IPS-11a (cell line): ENCODE results near the gene CMTM6.
"Not testable (repeated sequence)": the region's sequence is repeated elsewhere in the genome, so short reads cannot be mapped to it uniquely, and the experiment has no call there.

ENCODE experiments used
- H3K4me3 ChIP-seq: one replicate; pipeline ENCODE4 v1.5.1; 2013; ENCODE audit warnings: low read depth, low read length, control low read depth

The CMTM6 gene

GRCh38 chr3:32448686-32449474 is 53.8 kb downstream of the CMTM6 start:
- no peak overlapping the region for H3K4me3 ChIP-seq

DNA sequence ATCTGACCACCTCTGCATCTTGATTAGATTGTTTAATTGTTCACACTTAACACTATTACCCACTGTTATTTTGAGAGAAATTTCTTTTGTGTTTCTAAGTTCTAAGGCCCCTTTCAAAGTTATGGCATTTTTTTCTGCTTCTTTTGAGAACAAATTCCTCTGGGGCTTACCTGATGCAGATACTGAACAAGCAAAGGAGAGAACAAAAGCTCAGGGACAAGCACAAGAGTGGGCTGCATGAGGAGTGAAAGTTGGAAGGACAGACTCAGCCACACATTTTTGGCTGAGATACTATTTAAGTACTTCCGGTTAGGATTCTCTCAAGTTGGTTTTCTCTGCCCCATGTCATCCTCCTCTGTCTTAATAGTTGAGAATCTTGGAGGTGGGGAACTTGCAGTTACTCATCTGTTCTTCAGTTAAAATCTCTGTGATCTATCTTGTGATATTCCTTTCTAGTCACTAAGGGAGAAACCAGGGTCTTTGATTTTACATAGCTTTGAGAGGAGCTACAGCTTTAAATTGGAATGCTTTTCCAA is 54.7 kb downstream of the CMTM6 start:
- H3K4me3 ChIP-seq = no peak overlapping the region

DNA sequence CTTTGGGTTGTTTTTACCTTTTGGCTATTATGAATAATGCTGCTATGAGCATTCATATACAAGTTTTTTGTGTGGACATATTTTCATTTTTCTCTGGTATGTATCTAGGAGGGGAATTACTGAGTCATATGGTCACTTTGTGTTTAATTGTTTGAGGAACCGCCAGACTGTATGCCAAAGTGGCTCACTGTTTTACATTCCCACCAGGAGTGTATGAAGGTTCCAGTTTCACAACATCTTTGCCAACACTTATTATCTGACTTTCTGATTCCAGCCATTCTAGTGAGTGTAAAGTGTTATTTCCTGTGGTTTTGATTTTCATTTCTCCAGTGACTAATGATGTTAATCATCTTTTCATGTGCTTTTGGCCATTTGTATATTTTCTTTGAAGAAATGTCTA is 59.2 kb downstream of the CMTM6 start:
- H3K4me3 ChIP-seq = no peak overlapping the region

DNA sequence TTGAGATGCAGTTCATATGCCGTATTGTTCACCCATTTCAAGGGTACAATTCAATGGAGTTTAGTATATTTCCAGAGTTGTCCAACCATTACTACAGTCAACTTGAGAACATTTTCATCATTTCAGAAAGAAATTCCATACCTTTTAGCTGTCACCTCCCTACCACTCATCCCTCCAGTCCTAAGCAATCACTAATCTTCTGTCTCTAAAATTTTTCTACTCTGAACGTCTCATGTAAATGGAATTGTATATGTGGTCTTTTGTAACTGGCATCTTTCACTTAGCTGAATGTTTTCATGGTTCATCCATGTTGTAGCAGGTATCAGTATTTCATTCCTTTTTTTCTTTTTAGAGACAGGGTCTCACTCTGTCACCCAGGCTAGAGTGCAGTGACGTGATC is 59.9 kb downstream of the CMTM6 start:
- no peak overlapping the region for H3K4me3 ChIP-seq

DNA sequence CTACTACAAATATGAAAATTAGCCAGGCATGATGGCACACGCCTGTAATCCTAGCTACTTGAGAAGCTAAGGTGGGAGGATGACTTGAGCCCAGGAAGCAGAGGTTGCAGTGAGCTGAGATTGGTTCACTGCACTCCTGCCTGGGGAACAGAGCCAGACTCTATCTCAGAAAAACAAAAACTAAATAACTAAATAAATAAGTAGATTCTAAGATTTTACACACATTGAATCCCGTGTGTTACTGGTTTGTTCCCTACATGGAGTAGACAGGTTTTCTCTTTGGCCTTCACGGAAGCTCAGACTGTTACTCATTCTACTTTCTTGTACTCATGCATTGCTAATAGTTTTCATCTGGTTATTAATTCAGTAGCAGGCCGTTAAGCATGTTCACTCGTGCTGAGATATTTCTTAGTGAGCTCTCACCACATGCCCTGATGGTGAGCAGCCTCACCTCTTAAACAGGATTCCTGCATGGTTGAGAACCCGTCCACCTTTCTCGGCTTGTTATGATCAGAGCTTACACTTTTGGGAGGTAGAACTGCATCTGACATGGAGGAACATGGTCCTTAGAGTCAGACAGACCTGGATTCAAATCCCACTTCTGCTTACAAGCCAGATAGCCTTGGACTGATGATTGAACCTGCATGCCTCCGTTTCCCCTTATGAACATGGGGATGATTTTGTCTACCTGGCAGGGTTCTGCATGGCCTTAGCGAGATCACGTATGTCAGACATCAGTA is 61.9 kb downstream of the CMTM6 start:
- no peak overlapping the region for H3K4me3 ChIP-seq

DNA sequence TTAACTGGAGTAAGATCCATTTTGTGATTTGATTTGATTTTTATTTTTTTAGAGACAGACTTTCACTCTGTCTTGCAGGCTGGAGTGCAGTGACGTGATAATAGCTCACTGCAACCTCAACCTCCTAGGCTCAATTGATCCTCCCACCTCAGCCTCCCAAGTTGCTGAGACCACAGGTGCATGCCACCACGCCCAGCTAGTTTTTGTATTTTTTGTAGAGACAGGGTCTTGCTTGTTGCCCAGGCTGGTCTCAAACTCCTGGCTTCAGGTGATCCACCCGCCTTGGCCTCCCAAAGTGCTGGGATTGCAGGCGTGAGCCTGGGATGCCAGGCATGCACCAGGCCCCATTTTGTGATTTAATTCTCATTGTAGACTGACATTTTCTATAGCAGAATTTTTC is 63.2 kb downstream of the CMTM6 start:
- not testable (repeated sequence) for H3K4me3 ChIP-seq

GRCh38 chr3:32438596-32439344 is 63.9 kb downstream of the CMTM6 start:
- H3K4me3 ChIP-seq = no peak overlapping the region

GRCh38 chr3:32437896-32438295 is 64.8 kb downstream of the CMTM6 start:
- H3K4me3 ChIP-seq = no peak overlapping the region

DNA sequence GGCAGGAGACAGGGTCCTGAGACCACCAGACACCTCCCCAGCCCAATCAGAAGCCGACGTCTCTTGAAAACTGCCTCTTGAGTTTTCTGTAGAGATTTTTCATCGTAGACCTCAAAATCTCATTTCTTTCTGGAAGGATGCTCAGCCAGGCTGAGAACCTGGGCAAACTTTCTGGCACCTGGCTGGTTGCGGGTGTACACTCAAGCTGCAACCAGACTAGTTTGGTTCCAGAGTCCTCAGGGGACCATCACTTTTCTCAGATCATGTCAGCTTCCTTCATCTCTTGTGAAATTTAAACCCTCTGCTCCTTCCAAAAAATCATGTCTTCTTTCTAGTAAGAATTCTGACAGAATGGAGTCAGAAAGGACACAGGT is 65.8 kb downstream of the CMTM6 start:
- H3K4me3 ChIP-seq = no peak overlapping the region

DNA sequence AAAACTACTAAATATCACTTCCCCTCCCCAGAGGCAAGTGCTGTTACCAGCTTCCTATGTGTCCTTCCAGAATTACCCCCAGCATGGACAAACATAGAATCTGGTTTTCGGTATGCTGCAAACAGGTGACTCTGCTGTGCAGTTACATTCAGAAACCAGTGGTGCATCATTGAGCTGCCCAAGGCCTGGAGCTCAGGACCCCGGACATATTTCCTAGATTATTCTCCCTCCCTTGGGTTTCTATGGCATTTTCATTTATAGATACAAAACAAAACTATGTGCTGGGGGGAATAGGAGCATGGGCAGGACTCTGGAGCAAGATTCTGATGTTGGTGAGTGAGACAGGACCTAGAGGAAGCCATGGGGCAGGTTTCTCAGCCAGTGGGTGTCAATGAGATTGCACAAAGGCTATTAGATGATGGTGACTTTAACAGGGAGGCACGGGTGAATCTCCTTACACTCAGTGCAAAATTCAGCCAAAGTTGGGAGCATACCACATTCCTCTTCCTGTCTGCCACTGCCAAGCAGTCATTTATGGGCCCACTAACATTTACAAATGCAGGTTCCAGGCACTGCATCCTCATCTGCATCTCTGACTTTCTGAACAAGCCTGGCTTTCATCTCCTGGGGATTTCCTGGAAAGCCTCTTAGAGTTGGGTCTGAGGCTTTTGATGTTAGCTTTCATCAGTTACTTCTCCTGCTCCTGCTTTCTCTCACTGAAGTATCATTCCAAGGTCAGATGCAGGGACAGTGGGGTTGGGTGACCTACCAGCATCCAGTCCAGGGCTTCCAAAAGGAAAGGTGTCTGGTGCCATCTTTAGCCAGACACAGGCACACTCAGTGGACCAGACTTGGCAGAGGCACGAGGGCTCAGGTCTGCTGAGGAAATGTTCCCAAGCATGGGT is 66.5 kb downstream of the CMTM6 start:
- no peak overlapping the region for H3K4me3 ChIP-seq

DNA sequence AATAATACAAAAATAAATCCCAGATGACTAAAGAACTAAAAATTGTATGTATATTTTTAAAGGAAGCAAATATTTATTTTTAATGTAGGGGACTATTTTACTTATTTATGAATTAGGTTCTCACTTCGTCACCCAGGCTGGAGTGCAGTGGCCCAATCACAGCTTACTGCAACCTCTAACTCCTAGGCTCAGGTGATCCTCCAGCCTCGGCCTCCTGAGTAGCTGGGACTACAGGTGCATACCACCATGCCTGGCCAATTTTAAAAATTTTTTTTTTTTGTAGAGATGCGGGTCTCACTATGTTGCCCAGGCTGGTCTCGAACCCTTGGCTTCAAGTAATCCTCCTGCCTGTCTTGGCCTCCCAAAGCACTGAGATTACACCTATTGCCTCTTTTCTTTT is 68.4 kb downstream of the CMTM6 start:
- H3K4me3 ChIP-seq = no peak overlapping the region

DNA sequence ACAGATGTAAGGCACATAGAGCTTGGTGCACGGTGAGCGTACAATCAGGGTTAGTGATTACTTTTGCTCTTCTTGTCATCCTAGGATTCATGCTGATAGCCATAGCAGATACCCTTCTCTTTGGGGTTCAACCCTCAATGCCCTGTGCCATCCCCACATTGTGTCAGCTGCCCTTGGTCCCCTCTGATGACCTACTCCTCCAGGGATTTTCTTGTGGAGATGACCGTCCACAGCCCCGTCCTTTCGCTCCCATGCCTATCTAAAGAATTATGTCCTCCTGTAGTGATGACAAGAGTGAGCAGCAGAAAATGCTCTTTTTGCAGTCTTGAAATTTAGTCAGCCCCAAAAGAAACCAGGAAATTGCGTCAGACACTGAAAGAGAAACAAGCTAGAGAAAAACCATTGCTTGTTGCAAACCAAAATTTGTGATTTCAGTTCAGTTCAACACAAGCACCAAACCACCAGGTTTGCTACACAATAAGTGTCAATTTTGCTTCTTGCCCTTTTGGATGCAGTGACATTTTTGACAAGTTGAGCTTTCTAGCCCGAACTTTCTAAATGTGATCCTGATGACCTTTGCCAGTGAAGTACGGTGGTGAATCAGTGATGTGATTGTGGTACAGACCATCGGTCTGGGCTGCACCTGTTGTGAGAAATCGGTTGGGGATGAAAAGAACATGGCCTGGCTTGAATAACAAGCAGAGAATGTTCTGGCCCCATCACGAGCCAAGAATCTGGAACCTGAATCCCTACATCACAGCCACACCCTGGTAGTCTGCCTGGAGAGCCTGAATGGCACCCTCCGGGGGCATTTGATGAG is 69.7 kb downstream of the CMTM6 start:
- no peak overlapping the region for H3K4me3 ChIP-seq

DNA sequence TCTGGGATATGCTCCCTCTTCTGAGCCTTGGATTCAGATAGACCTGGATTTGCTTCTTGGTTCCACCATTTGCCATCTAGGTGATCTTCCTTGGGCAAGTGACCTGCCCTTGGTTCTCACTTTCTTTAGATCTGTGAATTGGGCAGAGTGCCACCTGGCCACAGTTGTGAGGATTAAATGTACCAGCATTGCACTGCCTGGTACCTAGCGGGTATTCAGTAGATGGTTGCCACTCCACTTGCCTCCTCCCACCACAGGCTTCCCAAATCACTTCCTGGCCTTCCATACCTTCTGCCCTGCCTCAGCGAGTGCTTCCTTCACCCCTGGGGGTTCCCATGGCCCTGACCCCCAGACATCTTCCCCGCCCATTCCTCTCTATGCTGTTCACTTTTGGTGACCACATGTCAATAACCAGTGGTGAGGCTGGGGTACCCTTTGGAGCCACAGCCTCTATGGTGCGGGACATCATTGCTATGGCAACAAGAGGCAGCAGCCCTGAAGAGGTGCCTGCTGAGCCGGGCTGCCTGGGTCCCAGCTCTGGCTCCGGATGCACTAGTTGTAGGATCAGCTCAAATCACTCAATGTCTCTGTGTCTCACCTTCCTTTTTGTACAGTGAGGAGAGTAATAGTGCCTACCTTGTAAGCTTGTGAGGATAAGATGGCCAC is 70.5 kb downstream of the CMTM6 start:
- no peak overlapping the region for H3K4me3 ChIP-seq

DNA sequence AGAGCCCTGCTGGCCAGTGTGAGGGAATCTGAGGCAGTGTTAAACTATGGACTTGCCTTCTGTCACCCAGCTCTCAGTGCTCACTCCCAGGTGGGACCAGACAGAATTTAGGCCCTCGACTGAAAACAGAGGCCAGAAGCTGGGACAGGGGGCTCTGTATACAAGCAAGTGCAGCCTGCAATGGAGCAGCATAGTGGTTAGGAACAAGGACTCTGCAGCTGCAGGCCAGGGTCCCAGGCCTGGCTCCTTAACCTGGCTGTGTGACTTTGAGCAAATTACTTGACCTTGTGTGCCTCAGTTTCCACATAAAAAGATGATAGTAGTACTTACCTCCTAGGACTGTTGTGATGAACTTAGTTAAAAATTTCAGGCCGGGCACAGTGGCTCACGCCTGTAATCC is 71.2 kb downstream of the CMTM6 start:
- H3K4me3 ChIP-seq = no peak overlapping the region
